Fibroblast of skin of left biceps (primary cell): Measurements from ENCODE around the gene CT45A8.
"Not testable (repeated sequence)": the region's sequence is repeated elsewhere in the genome, so short reads cannot be mapped to it uniquely, and the experiment has no call there.

Experiments
- DNase-seq, 2 experiments: peaks; one replicate each; pipeline ENCODE4 v3.0.0-alpha.2; 2013; ENCODE audit warnings: low read depth in 2 of 2

The CT45A8 gene

GRCh38 chrX:135854438-135854837, at the start of gene CT45A8:
TSS of gene CT45A8 (minus strand) at chrX:135854538. CDS start at chrX:135850783, 3,755 bp downstream.
- not testable (repeated sequence) for DNase-seq

DNA sequence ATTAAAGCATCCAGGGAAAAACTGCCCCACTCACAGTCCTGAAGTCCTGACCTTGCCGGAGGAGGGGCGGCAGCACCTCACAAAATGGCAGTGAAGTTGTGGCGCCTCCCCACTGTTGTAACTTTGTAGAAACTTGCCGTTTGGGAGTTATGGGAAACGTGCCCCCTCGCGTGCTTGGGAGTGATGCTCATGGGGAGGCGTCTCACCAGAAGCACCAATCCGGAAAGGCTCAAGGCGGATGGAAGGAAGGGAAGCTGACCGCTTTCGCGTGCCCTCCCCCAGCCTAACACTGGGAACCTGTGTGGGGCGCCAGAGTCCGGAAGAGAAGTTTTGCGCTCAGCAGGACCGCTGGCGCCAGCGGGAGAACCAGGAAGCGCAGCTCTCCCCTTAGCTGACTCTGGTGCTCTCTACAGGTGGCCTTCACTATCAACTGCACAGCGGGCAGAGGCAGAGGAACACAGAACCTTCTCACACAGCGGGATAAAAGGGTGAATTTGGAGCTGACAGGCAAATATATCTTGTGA, 39.0 kb upstream of the CT45A8 start, which contains the start of the genes CT45A10 and SAGE1:
TSS of gene CT45A10 (minus strand) at position 151 of the 524 bp plus-strand sequence. CDS start 8,100 bp downstream, outside the sequence.
TSS of gene SAGE1 (plus strand) at position 423 of the 524 bp plus-strand sequence. CDS start 2,527 bp downstream, outside the sequence.
- no peak for DNase-seq

- no peak for DNase-seq
Observed at GRCh38 chrX:135892781-135893180, 38.4 kb upstream of the CT45A8 start.

GRCh38 chrX:135890087-135890585, 35.8 kb upstream of the CT45A8 start:
- DNase-seq: no peak

- DNase-seq: not testable (repeated sequence)
Observed at GRCh38 chrX:135888976-135889375, 34.6 kb upstream of the CT45A8 start.

DNA sequence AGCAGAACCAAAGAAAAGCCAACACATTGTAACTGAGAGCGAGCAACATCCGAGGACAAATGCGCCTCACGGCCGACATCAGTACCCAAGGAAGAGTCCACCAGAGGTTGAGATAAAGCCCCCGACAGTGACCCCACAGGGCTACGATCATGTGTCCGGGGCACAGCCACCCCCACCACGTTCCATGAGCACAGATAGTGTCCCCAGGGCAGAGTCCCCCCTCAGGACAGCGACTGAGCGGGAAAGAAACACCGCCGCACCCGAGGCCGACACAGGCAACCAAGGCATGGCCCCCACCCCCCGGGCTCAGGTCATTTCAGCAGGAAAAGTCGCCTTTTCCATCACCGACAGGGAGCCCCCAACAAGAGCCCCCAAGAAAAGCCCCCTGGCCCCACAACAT, 33.9 kb upstream of the CT45A8 start:
- DNase-seq: not testable (repeated sequence)

DNA sequence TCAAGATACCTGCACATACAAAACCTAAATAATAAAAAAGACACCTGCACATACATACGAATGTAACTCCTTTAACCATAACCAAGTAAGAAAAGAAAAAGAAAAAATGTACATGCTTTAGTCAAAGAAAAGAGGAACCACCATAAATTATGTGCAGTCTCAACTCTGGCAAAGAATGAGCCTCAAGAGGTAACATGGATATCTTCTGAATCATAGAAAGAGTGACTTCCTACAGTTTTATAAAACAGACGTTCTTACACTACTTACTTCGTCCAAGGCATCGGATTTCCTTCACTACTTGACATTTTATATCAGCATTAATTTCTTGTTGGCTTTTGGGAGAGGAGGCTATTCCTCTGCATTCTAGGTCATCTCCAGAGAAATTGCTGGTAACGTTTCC, 28.4 kb upstream of the CT45A8 start:
- DNase-seq: not testable (repeated sequence)

DNA sequence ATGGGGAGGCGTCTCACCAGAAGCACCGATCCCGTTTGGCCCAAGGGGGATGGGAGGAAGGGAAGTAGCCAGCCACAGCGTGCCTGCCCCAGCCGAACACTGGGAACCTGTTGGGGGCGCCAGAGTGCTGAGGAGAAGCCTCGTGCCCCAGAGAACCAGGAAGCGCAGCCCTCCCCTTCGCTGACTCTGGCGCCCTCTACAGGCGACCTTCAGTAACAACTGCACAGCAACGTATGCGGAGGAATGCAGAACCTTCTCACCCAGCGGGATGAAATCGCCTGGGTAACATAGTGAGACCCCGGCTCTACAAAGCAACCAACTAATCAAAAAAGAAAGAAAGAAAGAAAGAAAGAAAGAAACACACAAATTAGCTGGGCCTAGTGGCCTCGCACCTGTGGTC, 17.4 kb upstream of the CT45A8 start, which contains the start of gene CT45A9:
TSS of gene CT45A9 (minus strand) at position 101 of the 400 bp plus-strand sequence. CDS start 3,751 bp downstream, outside the sequence.
- DNase-seq: not testable (repeated sequence)

GRCh38 chrX:135837180-135837579, 17.2 kb downstream of the CT45A8 start, which contains the start of gene CT45A7:
TSS of gene CT45A7 (minus strand) at chrX:135837280. CDS start at chrX:135833533, 3,747 bp downstream.
- DNase-seq: not testable (repeated sequence)

GRCh38 chrX:135819912-135820311, 34.4 kb downstream of the CT45A8 start, which contains the start of gene CT45A2:
TSS of gene CT45A2 (minus strand) at chrX:135820012. CDS start at chrX:135816265, 3,747 bp downstream.
- DNase-seq: not testable (repeated sequence)

DNA sequence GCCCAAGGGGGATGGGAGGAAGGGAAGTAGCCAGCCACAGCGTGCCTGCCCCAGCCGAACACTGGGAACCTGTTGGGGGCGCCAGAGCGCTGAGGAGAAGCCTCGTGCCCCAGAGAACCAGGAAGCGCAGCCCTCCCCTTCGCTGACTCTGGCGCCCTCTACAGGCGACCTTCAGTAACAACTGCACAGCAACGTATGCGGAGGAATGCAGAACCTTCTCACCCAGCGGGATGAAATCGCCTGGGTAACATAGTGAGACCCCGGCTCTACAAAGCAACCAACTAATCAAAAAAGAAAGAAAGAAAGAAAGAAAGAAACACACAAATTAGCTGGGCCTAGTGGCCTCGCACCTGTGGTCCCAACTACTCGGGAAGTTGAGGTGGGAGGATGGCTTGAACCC, 51.7 kb downstream of the CT45A8 start, which contains the start of gene CT45A6:
TSS of gene CT45A6 (minus strand) at position 101 of the 400 bp plus-strand sequence. CDS start 3,794 bp downstream, outside the sequence.
- DNase-seq: not testable (repeated sequence)
